Ishikawa (cell line): ENCODE measurements around the gene SLC45A1.

Experiments
- EP300 ChIP-seq: IDR thresholded peaks from 2 replicates; pipeline ENCODE4 v1.6.1; 2012; ENCODE audit warnings: borderline replicate concordance
- FOXM1 ChIP-seq: IDR thresholded peaks from 2 replicates; pipeline ENCODE4 v1.6.1; 2012; ENCODE audit warnings: low read depth, borderline replicate concordance
- MAX ChIP-seq: IDR thresholded peaks from 2 replicates; pipeline ENCODE4 v1.6.1; 2012
- NFIC ChIP-seq: IDR thresholded peaks from 2 replicates; pipeline ENCODE4 v1.6.1; 2012
- RAD21 ChIP-seq: IDR thresholded peaks from 2 replicates; pipeline ENCODE4 v1.6.1; 2012; ENCODE audit warnings: low read depth
- REST ChIP-seq: IDR thresholded peaks from 2 replicates; pipeline ENCODE4 v1.6.1; 2012; ENCODE audit warnings: low read depth, mild to moderate bottlenecking
- TAF1 ChIP-seq: IDR thresholded peaks from 2 replicates; pipeline ENCODE4 v1.6.1; 2012; ENCODE audit warnings: low read depth, mild to moderate bottlenecking
- TEAD4 ChIP-seq: IDR thresholded peaks from 2 replicates; pipeline ENCODE4 v1.6.1; 2012
- YY1 ChIP-seq: IDR thresholded peaks from 2 replicates; pipeline ENCODE4 v1.6.1; 2012; ENCODE audit warnings: low read depth

GRCh38 chr1:8293641-8294169 lies 24.2 kb upstream of the SLC45A1 start:
- TF ChIP-seq NFIC = no peak
- TF ChIP-seq FOXM1 = no peak
- no peak for TF ChIP-seq MAX
- no peak for TF ChIP-seq REST
- no peak for TF ChIP-seq TEAD4
- no peak for TF ChIP-seq YY1
- TF ChIP-seq EP300 = no peak
- no peak for TF ChIP-seq RAD21
- TF ChIP-seq TAF1 = no peak
